ENCODE measurements around the gene MMP24OS.

MMP24OS gene

DNA sequence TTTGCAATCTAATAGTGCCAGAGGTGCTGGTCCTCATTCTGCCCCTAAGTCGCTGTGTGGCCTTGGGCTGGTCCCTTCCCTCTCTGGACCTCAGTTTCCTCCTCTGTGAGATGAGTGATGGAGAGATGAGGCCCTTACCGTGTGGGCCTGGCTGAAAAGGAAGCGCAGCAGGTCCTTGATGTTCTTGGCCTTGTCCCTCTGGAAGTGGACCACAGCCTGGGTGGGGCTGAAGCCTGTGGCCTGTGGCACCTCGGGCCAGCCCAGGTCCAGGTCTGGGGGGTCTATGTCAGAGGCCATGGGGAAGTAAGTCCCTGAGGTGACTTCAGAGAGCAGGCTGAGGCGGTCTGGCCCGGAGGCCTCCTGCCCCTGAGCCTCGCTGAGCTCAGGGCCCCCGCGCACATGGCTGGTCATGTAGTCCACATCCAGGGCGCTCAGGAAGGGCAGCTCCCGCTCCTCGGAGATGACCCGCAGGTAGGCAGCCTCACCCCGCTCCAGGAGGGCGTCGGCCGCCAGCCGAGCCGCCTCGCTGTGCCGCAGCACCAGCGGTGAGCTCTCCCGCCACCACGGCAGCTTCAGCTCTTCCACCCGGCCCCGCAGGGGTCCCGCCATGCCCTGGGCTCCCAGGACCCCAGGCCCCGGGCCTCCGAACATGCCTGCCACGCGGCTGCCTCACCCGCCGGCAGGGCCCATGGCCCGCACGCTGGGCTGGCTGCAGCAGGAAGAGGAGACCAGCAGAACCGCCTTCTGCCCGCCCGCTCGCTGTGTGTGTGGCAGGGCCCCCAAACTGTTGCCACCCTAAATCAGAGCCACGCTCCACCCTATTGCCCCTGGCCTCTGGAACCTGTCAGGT is 14.0 kb upstream of the MMP24OS start, which contains the start of gene FAM83C:
TSS of gene FAM83C (minus strand) at position 772 of the 850 bp plus-strand sequence. CDS start at position 651, 121 bp downstream.
- no peak for DNase-seq (ENCODE audit: low read depth)

DNA sequence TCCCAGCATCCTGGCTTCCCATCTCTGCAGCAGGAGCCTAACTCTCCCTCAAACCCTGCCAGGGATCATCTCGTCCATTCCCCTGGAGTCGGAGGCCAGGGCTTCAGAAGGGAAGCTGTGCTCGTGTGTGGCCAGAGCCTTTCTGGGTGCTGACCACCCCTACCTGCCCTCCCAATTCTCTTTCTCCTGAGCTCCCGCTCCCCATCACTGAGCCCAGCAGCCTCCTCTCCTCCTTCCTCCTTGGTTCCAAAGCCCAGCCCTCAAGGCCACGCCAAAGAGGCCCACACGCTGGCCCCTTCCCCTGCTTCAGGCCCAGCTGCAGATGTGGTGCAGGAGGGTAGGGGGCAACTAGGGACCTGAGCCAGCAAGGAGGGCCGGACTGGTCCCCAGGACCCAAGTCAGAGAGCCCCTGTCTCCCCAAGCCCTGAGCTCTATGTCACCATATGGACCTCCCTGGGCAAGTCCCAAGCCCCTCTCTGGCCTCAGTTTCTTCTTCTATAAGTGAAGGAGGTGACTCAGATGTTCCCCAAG is 13.0 kb upstream of the MMP24OS start:
- DNase-seq (ENCODE audit: low read depth): no peak

DNA sequence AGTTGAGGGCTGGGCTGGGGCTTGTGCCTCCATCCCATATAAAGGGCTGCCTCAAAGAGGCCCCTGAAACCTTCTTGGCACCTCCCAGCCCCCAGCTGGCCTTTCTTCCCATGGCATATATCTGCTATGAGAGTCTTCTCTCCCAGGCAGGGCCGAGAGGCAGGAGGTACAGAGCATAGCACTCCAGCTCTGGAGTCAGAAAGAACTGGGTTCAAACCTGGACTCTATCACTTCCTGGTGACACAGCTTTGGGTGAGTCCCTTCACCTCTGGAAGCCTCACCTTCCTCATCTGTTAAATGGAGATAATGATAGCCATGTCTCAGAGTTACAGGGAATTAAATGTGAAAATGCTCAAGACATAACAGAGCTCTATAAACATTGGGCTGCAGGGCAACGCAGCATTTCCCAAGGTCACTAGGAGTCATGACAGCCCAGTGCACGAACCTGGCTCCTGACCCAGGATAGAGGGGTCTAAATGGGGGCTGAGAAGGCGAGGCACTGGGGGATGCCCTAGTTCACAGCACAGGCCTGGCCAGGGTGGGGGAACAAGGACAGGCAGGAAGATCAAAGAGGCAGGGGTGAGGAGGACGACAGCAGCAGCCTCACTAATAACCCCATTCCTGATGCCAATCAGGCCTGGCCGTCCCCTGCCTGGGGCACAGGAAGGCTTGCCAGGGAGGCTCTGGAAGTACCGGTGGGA is 12.4 kb upstream of the MMP24OS start:
- DNase-seq (ENCODE audit: low read depth): no peak

DNA sequence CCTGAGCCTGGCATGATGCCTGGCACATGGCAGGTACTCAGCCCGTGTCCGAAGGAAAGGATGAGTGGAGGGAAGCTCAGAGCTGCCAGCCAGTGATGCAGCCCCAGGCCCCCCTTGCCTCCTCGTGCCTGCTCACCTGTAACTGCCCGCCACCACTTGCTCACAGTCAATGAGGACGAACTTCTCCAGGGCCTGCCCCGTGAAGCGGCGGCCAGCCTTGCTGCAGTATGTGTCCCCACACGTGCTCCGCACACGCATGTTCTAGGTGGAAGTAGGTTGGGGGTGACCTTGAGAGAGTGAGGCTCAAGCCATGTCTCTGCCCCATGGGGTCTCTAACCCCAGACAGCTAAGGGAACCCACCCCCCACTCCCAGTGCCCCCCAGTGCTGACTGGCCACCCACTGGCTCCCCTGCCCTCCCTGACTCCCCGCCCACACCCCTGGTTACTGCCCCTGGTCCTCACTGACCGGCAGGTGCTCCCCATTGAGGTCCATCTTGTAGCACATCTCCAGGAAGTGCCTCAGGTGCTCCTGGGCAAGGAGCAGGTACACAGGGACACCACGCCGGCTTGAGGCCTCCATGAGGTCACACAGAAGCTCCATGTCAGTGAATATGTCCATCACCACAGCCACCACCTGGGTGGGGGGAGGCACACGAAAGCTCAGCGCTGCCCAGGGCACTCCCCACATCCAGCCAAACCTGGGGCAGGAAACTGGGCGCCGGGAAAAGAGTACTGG is 10.6 kb upstream of the MMP24OS start:
- no peak for DNase-seq (ENCODE audit: low read depth)

DNA sequence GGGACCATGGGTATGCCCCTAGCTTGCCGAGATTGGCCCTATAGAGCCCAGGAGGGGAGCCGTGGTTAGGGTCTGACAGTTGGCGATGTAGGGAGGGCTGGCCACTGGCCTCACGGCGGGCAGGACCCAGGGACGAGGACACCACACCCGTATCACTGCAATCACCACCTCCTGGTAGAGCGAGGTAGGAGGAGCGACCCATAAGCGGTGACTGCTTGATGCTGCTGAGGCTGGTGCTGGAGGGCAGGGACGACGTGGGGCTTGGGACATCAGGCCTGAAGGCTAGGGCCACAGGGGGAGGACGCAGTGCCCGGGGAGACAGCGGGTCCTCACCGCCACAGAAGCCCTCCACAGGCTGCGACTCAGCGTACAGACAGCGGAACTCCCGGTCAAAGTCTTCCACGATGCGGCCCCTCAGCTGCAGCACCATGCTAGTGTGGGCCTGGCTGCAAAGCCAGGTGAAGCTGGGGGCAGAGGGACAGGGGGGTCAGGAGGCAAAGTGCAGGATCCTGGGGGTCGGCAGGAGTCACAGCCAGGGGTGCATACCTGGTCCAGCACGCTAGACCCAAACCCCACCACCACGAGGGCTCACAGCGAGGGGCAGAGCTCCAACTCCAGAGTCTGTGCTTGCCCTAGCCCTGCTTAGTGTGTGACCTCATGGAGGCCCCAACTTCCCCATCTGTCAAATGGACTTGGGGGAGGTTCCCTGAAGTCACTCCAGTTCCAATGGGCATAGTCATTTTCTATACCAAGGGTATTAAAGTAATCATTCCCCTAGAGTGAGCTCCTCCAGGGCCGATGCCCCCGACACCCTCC is 9.8 kb upstream of the MMP24OS start:
- no peak for DNase-seq (ENCODE audit: low read depth)

DNA sequence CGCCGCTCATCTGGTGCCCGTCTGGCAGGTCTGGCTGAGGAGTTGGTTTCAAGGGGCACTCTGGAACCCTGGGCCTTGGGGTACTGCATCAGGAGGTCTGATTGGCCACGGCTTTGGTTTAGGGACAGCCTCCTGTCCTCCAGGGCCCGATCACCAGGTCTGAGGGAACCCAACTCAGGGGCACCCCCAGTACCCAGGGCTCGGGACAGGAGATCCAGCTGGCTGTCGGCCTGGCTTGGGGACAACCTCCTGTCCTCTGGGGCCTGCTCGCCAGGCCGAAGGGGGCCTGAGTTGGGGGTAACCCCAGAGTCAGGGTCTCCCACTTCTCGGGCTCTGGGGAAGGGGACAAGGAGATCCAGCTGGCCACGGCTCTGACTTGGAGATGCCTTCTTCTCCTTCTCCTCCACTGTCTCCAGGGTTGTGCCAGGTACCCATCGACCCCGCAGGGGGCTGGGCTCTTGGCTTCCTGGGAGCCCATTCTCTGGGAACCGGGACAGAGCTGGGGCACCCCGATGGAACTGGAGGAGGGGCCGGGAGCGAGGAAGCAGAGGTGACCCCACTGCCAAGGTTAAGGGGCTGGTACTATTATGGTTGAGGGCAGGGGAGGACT is 9.1 kb upstream of the MMP24OS start:
- no peak for DNase-seq (ENCODE audit: low read depth)

DNA sequence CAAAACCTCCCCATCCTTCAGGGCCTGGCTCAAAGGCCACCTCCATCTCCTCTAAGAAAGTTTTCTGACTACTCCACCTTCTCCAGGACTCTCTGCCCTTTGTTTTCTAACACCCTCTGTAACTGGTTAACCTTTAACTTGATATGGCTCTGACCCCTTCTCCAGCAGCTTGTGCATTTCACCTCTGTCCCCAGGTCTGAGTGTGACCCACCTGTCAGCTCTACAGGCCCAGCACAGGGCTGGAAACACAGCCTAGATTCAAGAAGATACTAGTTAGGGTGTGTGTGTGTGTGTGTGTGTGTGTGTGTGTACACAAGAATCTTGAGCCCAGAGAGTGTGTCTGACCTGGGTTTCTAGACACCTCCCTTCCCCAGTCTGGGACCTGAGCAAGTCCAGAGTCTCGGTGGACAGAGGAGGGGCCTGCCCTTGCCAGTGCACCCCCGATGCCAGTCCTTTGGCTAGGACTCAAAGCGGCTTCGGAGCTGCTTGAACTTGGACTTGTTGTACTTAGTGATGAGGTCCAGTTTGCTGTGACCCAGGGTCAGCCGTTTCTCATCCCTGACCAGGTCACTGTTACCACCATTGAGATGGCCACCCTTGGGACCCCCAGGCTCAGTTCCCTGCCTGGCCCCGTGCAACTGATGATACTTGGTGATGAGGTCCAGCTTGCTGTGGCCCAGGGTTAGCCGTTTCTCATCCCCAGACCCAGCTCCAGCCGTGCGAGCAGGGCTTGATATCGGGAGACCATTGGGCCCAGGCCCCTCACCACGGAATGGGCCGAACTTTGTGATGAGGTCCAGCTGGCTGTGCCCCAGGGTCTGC is 8.4 kb upstream of the MMP24OS start:
- DNase-seq (ENCODE audit: low read depth): no peak

DNA sequence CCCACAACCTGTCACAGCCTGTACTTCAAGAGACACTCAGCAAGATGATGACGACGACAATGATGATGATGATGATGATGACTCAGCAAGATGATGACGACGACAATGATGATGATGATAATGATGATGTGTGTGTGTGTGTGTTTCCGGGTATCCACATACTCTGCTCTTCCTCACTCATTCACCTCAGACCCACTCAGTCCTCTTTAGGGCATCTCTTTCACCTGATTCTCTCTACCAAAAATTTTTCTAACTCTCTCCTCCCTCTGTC is 7.8 kb upstream of the MMP24OS start:
- no peak for DNase-seq (ENCODE audit: low read depth)

DNA sequence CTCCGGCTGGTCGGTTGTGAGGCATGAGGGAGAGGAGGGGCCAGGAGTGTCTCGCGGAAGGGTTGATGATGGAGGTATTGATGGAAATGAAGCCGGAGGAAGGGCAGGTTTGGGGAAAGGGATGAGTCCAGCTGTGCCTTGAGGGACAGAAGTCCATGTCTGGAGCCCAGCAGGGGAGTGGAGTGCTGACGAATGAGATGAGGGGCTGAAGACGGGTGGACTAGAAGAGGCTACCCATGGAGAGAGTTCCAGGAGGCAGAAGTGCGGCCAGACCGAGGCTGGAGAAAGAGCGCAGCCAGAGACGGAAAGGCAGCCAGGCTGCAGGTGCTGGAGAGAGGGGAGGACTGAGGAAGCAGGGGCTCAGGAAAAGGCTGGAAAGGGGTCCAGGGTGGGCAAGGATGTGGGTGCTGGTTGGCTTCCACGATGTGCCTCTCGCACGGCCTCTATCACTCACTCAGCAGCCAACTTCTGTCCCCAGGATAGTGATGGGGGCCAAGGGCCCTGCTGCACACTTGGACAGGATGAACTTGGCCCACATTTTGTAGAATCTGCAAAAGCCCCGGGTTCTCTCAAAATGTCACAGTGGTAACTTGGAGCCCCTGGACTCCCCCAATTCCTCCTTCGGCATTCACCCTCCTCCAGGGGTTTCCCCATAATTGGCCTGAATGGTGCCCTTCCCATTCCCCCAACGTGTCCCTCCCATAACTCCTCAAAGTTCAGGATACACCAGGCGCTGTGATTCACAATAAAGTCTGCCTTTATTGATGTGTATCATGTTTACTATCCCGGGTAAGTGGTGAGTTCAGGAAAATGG is 7.3 kb upstream of the MMP24OS start:
- no peak for DNase-seq (ENCODE audit: low read depth)

DNA sequence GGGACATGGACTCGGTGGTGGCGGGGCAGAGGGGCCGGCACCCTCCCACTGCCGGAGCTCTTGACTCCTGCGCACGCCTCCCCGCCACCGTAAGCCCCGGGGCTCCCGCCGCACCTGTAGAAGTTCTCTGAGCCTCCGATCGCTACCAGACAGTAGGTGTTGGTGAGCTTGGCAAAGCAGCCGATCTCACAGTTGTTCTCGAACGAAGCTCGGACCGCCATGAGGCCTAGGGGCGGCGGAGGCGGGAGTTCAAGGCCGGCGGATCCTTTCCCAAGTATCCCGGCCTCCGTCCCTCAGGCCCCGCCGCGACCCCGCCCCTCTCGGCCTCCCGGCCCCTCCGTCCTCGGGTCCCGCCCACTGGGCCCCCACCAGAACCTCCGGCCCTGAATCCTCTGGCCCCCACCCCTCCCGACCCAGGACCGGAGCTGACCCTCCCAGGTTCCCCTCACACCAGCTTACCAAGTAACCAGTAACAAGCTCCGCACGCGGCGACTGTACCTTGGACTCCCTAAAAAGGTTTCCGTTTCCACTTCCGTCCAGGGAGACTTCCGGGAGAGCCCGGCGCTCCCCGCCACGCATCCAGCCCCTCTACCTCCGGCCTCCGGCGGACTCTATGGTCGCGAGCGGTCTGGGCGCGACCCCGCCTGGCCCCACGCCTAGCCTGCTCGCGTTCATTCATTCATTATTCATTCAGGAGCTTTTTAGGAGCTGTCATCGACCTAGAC is 6.5 kb upstream of the MMP24OS start, which contains the start of gene EIF6:
TSS of gene EIF6 (minus strand) at position 506 of the 725 bp plus-strand sequence. CDS start at position 221, 285 bp downstream.
- DNase-seq (ENCODE audit: low read depth): no peak

DNA sequence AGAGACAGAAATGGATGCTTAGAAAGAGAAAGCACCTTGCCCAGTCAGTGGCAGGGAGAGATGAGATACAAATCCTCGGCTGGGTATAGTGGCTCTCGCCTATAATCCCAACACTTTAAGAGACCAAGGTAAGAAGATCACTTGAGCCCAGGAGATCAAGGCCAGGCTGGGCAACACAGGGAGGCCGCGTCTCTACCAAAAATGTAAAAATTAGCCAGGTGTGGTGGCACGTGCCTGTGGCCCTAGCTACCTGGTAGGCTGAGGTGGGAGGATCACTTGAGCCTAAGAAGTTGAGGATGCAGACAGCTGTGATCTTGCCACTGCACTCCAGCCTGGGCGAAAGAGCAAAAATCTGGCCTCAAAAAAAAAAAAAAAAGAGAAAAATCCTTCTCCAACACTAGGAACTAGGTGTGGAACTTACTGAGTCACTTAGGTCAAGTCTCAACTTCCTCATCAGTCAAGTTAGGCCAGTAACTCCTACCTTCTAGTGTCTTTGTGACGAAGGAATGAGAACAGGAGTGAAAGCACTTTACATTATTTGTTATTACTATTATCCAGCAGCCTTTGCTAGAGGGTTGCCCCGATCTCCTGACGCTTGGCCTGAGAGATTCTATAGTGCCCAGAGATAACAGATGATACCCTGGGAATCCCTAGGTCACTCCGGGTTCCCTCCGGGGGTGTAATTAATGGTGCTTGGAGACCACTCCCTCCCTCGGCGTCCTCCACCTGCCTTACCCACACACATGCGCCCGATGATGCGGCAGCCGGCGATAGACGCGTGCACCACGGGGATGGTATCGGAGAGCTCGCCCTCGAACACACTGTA is 5.7 kb upstream of the MMP24OS start:
- no peak for DNase-seq (ENCODE audit: low read depth)

DNA sequence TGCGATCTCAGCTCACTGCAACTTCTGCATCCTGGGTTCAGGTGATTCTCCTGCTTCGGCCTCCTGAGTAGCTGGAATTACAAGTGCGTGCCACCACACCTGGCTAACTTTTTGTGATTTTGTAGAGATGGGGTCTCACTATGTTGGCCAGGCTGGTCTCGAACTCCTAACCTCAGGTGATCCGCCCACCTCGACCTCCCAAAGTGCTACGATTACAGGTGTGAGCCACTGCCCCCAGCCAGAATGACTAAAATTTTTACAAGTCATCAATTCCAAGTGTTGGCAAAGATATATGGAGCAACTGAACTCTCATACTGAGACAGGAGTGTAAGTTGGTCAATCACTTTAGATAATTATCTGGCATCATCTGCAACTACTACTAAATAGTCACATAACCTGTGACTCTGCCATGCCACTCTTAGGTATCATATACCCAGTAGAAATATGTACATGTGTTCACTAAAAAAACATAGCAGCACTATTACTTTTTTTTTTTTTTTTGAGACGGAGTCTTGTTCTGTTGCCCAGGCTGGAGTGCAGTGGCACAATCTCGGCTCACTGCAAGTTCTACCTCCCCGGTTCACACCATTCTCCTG is 3.7 kb upstream of the MMP24OS start:
- DNase-seq (ENCODE audit: low read depth): no peak

DNA sequence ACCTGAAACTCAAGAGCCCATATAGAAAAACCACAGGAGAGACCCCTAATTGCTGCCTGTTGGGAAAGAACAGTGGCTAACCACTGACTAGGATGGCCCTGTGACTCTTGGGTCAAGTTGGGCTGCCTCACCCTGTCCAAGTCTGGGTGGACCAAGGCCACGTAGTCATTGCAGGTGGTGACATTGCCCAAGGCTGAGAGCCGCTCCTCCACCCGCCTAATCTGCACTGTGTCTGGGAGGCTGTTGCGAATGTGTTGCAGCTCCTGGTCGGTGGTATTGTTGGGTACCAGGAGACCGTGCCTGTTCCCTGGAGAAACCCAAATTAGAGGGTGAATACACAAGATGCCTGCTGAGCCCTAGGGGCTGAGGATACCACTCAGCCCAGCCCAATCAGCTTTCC is 2.6 kb upstream of the MMP24OS start:
- DNase-seq (ENCODE audit: low read depth): no peak

DNA sequence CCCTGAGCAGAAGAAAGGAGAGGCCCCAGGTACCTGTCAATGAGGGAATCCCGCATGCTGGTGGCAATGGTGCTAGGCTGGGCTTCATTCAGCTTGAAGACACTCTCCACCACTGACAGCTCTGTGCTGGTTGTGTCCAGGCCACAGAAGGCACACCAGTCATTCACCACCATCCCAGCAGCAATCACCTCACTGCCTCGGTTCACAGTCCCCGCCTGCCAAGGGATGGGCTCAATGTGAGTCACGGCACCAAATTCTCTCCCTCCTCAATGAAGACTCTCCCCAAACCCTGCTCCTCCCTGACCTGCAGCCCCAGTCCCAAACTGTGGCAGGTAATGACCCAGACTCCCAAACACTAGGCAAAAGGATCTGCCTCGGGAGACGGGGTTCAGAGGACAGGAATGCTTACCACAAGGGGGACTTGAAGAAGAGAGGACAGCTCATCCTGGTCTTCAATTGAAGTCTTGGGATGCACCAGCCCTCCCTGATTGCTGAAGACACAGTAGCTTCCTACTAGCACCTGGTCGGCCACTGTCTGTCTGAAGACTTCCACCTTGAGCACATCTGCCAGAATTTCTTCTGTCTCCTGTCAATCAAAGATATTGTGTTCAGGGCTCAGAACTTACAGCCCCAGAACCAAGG is 1.7 kb upstream of the MMP24OS start:
- no peak for DNase-seq (ENCODE audit: low read depth)

DNA sequence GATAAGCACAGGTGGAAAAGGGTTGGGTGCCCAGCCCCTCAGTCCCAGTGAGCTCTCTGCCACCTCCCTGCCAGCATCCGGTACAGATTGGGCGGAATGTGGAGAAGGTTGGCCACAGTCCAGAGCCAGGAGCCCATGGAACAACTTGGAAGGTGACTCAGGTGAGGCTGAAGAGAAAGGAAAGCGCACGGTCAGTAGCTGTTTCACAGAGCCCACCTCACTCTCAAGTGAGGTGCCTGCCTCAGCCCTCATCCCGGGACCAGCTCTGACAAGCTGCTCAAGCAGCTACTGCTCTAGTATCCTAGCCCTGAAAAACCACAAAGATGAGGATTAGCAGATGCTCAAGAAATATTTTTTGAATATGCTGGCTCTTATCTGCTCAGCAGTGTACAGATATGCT is 1.1 kb upstream of the MMP24OS start:
- no peak for DNase-seq (ENCODE audit: low read depth)

DNA sequence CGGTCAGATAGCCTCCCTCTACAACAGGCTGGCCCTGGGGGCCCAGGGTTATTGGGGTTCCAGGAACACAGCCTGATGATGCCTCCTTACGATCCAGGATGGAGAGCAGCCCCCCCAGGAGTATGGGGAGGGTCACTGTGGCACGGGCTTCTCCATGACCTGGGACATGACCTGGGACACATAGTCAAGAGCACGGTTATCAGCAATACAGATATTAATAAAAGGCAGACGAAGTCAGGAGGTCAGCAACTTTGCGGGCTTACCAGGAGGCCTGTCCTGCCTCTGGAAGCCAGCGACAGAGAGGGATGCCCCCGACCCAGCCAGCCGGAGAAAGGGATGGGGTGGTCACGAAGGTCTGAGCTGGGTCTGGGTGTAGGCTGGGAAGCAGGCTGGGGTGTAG is 795 bp downstream of the MMP24OS start:
- no peak for DNase-seq (ENCODE audit: low read depth)

DNA sequence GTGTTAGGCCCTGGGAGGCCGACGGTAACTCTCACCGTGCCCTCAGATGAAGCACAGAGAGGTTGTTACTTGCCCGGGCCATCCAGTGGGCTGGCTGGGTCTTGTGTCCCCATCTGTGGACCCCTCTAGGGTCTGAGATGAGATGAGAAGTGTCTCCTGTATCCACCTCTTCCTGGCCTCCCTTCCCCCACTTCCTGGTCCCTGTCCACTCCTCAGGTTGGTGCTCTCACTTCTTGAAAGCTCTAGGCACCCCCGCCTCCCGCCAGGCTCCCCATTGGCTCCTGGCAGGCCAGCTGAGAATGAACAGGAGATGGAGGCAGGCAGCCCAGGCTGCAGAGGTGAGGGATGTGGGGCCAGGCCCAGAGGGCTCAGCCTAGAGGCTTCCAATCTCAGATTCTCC is 1.5 kb downstream of the MMP24OS start:
- DNase-seq (ENCODE audit: low read depth): no peak

Data from HS-5 (cell line).